HG03095 (cell line): ENCODE data around the gene KCNG4.
"Not testable (repeated sequence)": the region's sequence is repeated elsewhere in the genome, so short reads cannot be mapped to it uniquely, and the experiment has no call there.

Experiments used
- ATAC-seq: cut with Tn5 transposase; IDR thresholded peaks from one replicate; pipeline ENCODE4 v1.9.1; 2021; ENCODE audit warnings: moderate library complexity; ENCODE audit not compliant: unreplicated experiment

Gene KCNG4

DNA sequence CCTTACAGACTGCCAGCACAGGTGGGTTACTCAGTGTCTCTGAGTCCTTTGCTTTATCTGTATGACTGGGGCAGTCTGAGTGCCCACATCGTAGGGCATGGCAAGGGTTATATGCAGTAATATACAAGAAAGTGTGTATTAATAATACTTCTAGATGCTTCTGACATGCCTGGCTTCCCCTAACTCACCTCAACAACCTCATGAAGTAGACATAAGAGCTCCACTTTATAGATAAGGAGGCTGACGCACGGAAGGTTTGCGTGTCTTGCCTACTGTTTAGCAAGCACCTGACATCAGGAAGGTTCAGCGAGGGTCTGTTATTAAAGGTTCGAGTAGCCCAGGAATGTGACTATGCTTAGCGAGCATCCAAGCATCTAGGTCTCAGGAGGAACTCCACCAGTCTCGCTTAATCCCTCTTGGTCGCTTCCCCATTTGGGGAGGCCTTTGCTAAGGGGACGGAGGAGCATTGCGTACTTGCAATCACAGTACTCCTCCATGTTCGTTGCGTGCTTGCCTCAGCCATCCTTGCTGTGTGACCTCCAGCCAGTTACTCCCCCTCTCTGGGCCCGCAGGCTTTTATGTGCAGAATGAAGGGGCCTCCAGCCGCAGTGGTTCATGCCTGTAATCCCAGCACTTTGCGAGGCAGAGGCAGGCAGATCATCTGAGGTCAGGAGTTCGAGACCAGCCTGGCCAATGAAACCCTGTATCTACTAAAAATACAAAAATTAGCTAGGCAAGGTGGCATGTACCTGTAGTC, 1.6 kb downstream of the KCNG4 start:
- ATAC-seq: no peak

DNA sequence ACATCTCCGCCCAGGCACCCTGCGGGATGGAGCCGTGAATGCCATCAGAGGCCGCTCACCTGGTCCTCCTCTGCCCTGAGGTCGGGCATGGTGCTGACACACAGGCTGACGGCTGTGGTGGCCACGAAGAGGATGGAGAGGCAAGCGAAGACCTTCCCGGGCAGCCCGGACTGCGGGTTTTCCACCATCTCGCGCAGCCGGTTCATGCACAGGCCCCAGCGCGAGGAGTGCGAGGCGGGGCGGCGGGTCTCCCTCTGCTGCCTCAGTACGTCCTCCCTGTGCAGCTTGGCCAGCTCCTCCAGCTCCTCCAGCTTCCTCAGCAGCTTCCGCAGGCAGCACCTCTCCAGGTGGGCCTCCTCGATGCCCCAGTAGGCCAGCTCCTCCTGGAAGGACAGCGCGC, 3.1 kb downstream of the KCNG4 start:
- ATAC-seq: no peak

DNA sequence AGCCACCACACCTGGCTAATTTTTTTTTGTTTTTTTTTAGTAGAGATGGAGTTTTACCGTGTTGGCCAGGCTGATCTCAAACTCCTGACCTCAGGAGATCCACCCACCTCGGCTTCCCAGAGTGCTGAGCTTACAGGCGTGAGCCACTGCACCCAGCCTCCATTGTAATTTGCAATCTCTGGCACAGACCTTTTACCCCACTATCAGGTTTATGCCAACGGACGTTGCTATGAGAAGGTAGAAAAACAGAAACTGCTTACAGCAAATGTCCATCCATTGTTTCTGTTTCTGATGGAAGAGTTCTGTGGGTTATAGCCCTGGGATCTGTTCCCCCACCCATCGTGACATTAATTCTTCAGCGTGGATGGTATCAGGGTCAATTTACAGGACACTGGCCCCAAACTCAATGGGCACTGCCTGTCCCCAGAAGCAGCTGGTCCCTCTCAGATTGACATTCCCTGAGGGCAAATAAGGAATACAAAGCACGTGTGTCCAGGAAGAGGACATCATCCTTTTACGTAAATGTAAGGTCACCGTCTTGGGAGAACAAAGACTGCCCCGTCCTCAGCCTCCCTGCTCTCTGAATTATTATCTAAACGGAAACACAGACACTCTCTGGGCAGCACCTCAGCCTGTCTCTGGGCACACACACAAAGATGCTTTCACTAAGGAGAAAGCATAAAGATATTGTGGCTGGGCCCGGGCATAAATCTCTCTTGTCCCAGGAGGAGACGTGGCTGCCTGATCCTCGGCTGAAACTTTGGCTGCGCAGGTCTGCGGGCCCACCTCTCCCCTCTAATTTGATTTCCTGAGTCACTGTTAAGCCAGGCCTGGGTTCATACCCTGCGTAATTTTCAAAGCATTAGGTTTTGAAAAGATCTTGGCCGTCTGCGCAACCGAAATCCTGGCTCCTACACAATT, 5.2 kb downstream of the KCNG4 start:
- ATAC-seq: no peak

DNA sequence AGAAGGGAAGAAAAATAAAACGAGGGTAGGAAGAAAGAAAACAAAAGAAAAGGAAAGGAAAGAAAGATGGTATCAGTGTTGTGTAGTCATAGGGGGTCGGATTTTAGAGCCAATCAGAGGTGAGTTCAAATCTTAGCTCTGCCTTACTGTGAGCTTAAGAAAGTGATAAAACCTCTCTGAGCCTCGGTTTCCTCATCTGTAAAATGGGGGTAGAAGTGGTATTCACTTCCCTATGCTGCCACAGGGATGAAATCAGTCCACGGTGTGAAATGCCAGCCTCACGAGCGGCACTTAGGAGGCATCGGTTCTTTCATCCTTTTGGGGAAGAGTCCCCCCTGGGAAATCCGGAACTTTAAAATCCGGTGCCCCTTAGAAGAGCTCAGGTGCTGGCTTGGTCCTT, 6.1 kb downstream of the KCNG4 start:
- no peak for ATAC-seq

DNA sequence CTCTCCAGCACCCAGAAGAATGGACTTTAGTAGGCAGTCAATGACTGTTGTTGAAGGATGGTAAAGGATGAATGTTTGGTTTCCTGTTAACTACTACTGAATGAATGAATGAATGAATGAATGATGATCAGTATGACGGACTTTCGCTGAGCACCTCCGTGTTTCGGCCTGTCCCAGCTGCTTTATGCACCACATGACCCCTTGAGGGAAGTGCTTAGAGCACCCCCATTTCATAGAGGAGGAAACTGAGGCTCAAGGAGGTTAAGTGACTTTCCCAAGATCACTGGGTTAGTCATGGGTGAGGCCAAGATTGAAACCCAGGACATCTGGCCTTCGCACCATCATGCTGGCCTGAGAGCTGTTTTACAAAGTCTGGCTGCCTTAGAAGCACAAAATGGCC, 6.8 kb downstream of the KCNG4 start:
- no peak for ATAC-seq

DNA sequence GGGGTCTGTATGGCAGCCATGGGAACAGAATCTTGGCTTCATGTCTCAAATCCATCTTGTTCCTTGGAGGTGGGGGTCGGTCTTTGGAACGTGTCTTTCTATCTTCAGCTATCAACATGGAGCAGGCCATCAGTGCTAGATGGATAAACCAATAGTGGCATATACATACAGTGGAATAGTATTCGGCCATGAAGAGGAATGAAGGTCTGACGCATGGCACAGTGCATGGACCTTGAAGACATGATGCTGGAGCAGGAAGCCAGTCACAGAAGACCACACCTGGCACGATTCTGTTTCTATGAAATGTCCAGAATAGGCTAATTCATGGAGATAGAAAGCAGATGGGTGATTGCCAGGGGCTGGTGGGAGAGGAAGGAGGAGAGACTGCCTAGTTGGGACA, 7.8 kb downstream of the KCNG4 start:
- no peak for ATAC-seq

DNA sequence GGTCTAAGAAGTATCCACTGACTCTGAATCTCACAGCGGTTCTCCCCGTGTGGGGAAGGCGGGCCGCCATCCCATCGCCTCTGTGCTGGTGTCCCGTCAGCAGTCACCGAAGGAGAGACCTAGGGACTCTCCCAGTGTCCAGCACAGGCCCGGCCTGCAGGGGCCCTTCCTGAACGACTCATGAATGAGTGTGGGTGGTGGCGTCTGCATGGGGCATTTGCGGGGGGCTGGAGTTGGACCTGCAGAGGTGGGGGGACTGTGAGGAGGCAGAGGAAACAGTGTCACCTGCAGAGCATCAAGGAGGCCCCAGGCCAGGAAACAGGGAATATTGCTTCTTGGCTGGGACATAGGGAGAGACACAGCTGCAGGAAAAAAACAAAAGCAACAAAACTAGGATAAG, 10.3 kb downstream of the KCNG4 start:
- no peak for ATAC-seq

DNA sequence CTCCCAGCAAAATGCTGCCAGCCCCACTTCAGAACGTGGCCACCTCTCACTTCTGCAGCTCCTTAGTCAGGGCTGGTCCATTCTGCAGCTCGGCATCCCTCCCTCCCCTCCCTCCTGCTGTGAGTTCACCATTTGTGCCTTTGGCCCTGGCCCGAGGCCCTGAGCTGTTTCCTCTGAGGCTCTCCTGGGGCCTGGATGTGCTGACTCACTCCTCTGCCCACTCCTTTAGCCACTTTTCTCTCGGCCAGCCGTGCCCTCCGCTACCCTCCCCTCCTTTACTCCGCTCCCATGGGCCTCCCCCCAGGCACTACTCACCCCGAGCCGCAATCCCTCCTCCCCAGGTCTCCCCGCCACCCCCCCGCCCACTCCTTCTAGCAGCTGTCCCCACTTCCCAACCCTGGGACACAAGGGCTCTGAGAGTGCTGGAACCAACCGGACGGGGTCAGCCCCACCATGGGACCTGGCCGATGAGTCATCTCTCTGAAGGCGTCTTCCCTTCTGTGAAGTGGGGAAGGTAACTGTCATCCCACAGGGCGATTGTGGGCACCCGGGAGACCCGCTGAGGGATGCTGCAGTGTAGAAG, 11.5 kb downstream of the KCNG4 start:
- ATAC-seq: no peak

DNA sequence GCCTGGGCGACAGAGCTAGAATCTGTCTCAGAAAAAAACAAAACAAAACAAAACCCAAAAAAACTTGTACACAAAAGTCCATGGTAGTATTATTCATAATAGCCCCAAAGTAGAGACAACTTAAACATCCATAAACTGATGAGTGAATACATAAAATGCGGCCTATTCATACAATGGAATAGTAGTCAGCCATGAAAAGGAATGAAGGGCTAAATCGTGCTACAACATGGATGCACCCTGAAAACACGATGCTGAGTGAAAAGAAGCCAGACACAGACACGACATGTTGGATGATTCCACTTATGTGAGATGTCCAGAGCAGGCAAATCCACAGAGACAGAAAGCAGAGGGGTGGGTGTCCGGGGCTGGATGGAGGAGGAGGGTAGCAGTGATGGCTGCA, 12.3 kb downstream of the KCNG4 start:
- ATAC-seq: no peak

DNA sequence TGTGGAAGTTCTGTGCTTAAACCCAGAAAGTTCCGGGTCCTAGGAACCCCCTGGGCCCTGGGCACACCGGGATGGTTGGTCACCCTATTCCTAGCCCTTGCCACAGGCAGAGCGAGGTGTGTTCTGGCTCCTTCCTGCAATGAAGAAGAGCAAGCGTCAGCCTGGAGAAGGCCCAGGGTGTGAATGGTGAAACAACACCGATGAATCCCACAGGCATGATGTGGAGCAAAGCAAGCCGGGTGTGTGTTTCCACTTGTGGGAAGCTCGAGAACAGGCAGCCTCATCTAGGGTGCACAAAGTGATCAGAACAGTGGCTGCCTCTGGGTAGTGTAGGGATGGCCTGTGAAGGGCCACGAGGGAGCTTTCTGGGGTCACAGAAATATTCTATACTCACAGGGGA, 13.8 kb downstream of the KCNG4 start:
- ATAC-seq: no peak

DNA sequence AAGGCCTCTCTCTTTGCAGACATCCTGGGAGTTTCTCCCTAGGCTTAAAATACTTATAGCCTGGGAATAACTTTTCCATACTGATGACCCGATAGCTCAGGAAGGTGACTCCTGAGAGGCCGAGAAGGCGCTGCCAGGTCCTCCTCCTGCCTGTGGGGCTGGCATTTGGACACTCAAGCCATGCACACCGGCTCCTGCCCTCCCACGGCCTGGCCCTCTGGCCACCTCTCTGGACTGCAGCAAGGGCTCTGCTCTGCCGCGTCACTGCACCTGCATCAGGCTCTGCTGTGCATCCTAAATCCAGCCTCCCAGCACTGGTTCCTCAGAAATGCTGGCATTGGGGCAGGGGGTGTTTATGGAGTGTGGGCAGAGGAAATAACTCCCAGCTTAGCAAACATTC, 14.2 kb downstream of the KCNG4 start:
- no peak for ATAC-seq

DNA sequence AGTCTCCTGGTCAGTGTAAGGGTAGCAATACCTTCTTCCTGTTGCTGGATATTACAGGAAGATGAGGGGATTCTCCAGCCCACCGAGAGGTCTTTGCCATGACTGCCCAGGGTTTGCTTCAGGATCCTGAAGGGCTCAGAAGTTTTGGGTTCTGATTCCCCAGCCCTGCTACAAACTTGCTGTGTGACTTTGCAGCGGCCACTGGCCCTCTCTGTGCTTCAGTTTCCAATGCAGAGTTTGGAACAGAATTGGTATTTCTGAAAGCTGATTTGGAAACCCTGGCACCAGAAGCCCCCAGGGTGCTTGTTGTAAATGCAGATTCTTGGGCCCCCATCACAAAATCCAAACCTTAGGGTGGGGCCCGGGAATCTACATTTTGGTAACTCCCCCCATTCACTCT, 14.7 kb downstream of the KCNG4 start:
- no peak for ATAC-seq

DNA sequence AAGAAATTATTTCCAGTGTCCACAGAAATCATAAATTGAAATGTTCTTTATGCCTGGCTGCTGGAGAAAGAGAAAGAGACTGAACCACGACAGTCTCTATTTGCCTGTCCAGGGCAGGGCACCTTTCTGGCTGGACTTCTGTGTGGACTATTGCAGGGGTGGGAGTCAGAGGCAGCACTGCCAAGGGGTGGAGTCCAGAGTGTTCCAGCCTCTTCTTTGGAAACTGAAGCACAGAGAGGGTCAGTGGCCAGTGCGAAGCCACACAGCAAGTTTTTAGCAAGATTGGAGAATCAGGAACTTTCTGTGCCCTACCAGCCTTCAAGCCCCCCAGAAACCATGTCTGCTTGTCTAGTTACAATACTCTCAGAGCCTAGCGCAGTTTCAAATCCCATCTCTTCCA, 15.3 kb downstream of the KCNG4 start:
- no peak for ATAC-seq

DNA sequence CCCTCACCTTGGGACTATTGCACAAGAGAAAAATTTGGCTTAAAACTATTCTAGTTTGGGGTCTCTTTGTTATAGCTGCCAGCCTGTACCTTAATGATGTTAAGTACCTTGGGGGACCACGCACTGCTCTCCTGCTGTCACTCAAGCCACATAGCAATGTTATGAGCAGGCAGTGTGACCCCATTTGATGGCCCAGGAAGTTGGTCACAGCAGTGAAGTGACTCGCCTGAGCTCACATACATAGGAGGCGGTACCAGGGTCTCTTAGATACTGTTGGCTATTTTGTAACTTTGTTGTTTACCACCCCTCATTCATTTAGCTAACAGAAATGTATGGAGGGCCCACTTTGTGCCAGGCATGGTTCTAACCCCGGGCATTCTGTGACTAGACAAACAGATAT, 16.4 kb downstream of the KCNG4 start:
- ATAC-seq: no peak

DNA sequence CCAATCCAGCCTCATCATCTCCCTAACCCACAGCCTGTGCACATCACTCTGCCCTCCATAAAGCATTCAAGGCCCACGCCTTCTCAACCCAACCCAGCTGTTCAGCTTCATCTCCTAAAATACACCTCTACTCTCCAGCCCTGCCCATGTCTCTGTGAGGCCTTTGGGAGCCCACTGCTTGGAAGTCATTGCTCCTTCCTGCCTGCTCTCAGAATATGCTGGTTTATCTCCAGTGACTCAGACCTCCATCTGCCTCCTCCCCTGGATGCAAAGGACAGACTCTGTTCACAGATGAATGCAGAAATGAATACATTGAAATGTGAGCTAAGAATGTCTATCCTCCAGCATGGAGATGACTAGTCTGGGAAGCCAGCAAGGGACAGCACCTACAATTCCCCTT, 19.0 kb downstream of the KCNG4 start:
- ATAC-seq: no peak

DNA sequence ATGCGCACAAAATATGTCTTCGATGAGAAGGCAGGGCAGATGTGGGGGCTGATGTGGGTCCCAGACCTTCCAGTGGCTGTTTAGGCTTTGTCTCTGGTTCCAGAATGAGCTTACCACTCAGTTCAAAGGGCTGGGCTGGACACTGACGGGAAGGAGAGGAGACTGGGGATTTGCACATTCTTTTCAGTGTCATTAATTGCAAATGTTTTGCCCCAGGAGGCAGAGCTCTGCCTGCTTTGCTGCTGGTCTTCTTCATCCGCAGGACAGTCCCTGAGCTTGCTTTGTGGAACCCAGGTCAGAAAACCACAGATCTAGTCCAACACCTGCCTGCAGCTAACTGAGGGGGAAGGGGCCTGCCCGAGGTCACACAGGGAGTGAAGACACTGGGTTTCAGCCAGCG, 20.9 kb downstream of the KCNG4 start:
- ATAC-seq: no peak

DNA sequence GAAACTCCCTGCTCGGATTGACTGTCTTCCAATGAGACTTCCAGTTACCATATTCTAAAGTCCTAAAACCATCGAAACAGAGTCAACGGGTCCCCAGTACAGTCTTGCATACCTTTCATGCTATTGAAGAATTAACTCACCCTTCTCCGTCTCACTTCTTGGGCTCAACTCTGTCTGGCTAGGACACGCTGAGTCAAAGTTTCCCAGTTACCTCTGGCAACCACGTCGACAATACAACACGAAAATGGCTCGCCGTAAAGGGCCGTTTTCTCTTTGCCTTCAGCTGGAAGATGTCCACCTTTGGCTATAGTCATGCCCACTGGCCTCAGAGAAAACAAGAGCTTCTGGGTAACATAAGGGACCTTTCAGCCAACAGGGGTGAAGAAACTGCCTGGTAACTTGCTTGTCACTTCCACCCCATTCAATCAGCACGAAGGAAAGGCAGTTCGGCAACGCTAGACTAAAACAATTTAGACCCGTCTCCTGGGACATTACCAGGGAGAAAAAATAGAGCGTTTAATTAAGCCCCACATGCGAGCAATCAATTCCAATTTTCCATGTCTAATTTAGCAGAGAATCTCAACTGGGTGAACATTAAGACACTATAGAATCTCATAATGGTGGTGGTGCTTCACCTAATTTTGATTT, 21.5 kb downstream of the KCNG4 start:
- no peak for ATAC-seq

DNA sequence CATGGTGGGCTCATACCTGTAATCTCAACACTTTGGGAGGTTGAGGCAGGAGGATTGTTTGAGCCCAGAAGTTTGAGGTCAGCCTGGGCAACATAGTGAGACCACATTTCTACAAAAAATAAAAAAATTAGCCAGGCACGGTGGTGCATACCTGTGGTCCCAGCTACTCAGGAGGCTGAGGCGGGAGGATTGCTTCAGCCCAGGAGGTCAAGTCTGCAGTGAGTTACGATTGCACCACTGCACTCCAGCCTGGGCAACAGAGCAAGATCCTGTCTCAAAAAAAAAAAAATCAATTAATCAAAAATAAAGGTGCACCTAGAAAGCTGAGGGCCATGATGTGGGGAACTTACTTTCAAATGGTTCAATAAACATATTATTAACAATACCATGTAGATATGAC, 23.7 kb downstream of the KCNG4 start:
- not testable (repeated sequence) for ATAC-seq

DNA sequence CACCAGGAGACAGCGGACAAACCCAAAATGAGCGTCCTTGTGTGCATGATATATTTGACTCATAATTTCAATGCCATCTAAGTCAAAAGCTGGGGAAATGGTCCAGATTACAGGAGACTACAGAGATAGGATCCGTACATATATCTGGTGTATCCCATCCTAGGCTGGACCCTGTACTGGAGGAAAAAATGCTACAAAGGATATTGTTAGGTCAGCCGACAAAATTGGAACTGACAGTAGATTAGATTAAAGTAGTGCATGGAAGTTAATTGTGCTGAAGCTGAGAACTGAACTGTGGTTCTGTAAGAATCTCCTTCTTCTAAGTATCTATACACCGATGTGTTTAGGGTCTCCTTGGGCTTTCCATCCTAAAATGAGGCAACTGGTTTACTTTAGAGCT, 24.3 kb downstream of the KCNG4 start:
- no peak for ATAC-seq

DNA sequence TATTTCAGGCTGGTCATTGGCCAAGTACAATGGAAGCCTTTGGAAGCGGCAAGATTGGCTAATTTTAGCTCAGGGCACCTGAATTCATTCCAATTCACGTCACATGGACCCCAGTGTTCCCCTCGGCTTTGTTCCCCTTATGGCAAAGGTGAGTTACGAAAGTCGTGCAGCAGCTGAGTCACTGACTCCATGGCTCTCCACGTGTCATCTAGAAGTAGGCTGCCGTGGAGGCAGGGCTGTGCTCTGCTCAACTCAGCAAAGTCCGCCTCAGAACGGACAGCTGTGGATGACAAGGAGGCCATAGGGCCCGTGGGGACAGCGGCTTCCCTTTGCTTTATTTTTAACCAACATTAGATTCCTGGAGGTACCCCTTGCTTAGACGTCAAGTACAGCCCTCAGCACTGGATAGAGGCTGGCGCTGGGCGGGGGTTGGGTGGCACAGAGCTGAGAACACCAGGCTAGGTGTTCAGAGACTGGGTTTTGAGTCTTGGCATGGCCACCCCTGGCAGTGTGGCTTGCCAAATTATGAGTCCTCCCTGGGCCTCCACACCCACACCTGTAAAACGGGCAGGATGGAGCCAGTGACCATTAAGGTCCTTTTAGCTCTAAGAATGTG, 25.3 kb downstream of the KCNG4 start:
- ATAC-seq: no peak

DNA sequence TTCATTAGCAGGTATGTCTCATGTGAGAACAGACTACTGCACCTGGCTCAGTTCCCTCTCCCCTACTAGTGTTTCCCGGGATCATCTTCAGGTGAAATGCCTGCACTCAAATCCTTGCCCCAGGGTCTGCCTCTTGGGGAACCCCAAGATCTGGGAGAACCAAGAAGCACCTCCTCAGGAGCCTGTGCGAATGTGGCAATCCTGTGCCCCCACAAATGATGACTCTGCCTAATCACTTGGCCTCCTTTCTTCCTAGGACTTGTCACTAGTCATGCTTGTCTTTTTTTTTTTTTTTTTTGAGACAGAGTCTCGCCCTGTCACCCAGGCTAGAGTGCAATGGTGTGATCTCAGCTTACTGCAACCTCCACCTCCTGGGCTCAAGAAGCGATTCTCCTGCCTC, 27.2 kb downstream of the KCNG4 start:
- no peak for ATAC-seq
